Measurements from ENCODE around the gene CLEC9A.

The CLEC9A gene

GRCh38 chr12:10027721-10028120 is 2.8 kb upstream of the CLEC9A start:
- no peak for TF ChIP-seq CTCF (IDR thresholded peaks at IDR 0.05; ENCODE audit: control extremely low read depth, extremely low read depth, low read depth, missing control alignments)
- ChIA-PET POLR2A (no interaction called here), CTCF (no interaction called here)
- no peak for DNase-seq (ENCODE audit: extremely low spot score)

GRCh38 chr12:10031321-10031720 is 839 bp downstream of the CLEC9A start:
- DNase-seq (ENCODE audit: extremely low spot score) = no peak
- POLR2A ChIA-PET = no interaction called here
- TF ChIP-seq CTCF (IDR thresholded peaks at IDR 0.05; ENCODE audit: control extremely low read depth, extremely low read depth, low read depth, missing control alignments) = no peak
- CTCF ChIA-PET = interaction anchor here (2.1 kb wide), 1 partner anchor 112 kb away, joined by 4 read pairs; no protein-coding TSS in a partner anchor

GRCh38 chr12:10031771-10032175 is 1.3 kb downstream of the CLEC9A start:
- no peak for TF ChIP-seq CTCF (IDR thresholded peaks at IDR 0.05; ENCODE audit: control extremely low read depth, extremely low read depth, low read depth, missing control alignments)
- DNase-seq (ENCODE audit: extremely low spot score) = no peak
- CTCF ChIA-PET = interaction anchor here (1.2 to 2.1 kb wide), 2 partner anchors 112 to 281 kb away, joined by 4 read pairs; no protein-coding TSS in a partner anchor
- POLR2A ChIA-PET = no interaction called here

GRCh38 chr12:10033783-10034545 is 3.5 kb downstream of the CLEC9A start:
- ChIA-PET CTCF (interaction anchor here (1.0 to 5.0 kb wide), 9 partner anchors 9 to 716 kb away, joined by 3 to 29 read pairs (median 3); no protein-coding TSS in a partner anchor), POLR2A (no interaction called here)
- DNase-seq (ENCODE audit: extremely low spot score) = no peak
- TF ChIP-seq CTCF (IDR thresholded peaks at IDR 0.05; ENCODE audit: control extremely low read depth, extremely low read depth, low read depth, missing control alignments) = no peak

- no peak for TF ChIP-seq CTCF (IDR thresholded peaks at IDR 0.05; ENCODE audit: control extremely low read depth, extremely low read depth, low read depth, missing control alignments)
- ChIA-PET POLR2A (no interaction called here), CTCF (interaction anchor here (0.9 to 1.9 kb wide), 5 partner anchors 8 to 74 kb away, joined by 3 to 4 read pairs (median 3); no protein-coding TSS in a partner anchor)
- no peak for DNase-seq (ENCODE audit: extremely low spot score)
Measured at GRCh38 chr12:10042167-10042566, 11.7 kb downstream of the CLEC9A start.

- no peak for TF ChIP-seq CTCF (IDR thresholded peaks at IDR 0.05; ENCODE audit: control extremely low read depth, extremely low read depth, low read depth, missing control alignments)
- ChIA-PET POLR2A (no interaction called here), CTCF (no interaction called here)
- no peak for DNase-seq (ENCODE audit: extremely low spot score)
Measured at GRCh38 chr12:10048526-10048925, 18.0 kb downstream of the CLEC9A start.

Data from GM10248 (cell line).